Keratinocyte (primary cell): ENCODE data around the gene NUP205. TPM values are rescaled to one million over a fixed set of nuclear protein-coding genes. Genes with fewer than 3 reads are reported as not detected.

Source experiments
- DNase-seq: peaks from one replicate; pipeline ENCODE4 v3.0.0-alpha.2; 2011; ENCODE audit warnings: low read depth, missing footprints, low spot score
- FAIRE-seq: peaks from 2 replicates; lab custom pipeline; 2011; peaks lifted over from hg19 to GRCh38; lab: Jason Lieb, UNC
- H2AFZ ChIP-seq: 2 replicates; pipeline ENCODE4 v1.6.0; 2012; ENCODE audit warnings: low read length, control low read depth, inconsistent platforms; ENCODE audit not compliant: control insufficient read depth
- H3K27ac ChIP-seq: 2 replicates; pipeline ENCODE4 v1.5.1; 2011; ENCODE audit warnings: low read length; ENCODE audit not compliant: control insufficient read depth, insufficient read depth
- H3K27me3 ChIP-seq: 3 replicates; pipeline ENCODE4 v1.6.0; 2011; ENCODE audit warnings: low read length; ENCODE audit not compliant: control insufficient read depth, insufficient read depth; ENCODE audit errors: extremely low read depth
- H3K36me3 ChIP-seq, 2 experiments: 2 replicates in 1 of 2; 3 replicates in 1 of 2; pipeline ENCODE4 v1.5.1; 2011; ENCODE audit warnings: low read length in 2 of 2, mild to moderate bottlenecking in 1 of 2; ENCODE audit not compliant: control insufficient read depth in 2 of 2, insufficient read depth in 2 of 2; ENCODE audit errors: extremely low read depth in 1 of 2
- H3K4me1 ChIP-seq: 3 replicates; pipeline ENCODE4 v1.5.1; 2011; ENCODE audit warnings: low read length; ENCODE audit not compliant: control insufficient read depth, insufficient read depth; ENCODE audit errors: extremely low read depth
- H3K4me2 ChIP-seq: 3 replicates; pipeline ENCODE4 v1.6.0; 2011; ENCODE audit warnings: low read depth, low read length; ENCODE audit not compliant: control insufficient read depth, insufficient read depth; ENCODE audit errors: extremely low read depth
- H3K4me3 ChIP-seq, 3 experiments: fragments of 200-600 bp in 1 of 3; sonication (generic) in 1 of 3; 2 replicates in 2 of 3; 3 replicates in 1 of 3; pipeline ENCODE4 v1.5.1; 2011 to 2016; ENCODE audit warnings: low read length in 3 of 3, mild to moderate bottlenecking in 3 of 3, control low read depth in 2 of 3, inconsistent platforms in 1 of 3, low read depth in 1 of 3, mixed read lengths in 1 of 3, mixed run types in 1 of 3, moderate library complexity in 1 of 3; ENCODE audit not compliant: control insufficient read depth in 2 of 3, insufficient read depth in 2 of 3; ENCODE audit errors: extremely low read depth in 1 of 3
- H3K79me2 ChIP-seq: 2 replicates; pipeline ENCODE4 v1.6.0; 2012; ENCODE audit warnings: low read length; ENCODE audit not compliant: control insufficient read depth, insufficient read depth
- H3K9ac ChIP-seq: 3 replicates; pipeline ENCODE4 v1.6.0; 2011; ENCODE audit warnings: low read length; ENCODE audit not compliant: control insufficient read depth, insufficient read depth; ENCODE audit errors: extremely low read depth
- H3K9me1 ChIP-seq: 3 replicates; pipeline ENCODE4 v1.6.0; 2011; ENCODE audit warnings: low read length; ENCODE audit not compliant: control insufficient read depth, insufficient read depth; ENCODE audit errors: extremely low read depth
- H3K9me3 ChIP-seq: 2 replicates; pipeline ENCODE4 v1.5.1; 2012; ENCODE audit warnings: low read depth, low read length; ENCODE audit not compliant: control insufficient read depth
- H4K20me1 ChIP-seq: 3 replicates; pipeline ENCODE4 v1.6.0; 2011; ENCODE audit warnings: low read length; ENCODE audit not compliant: control insufficient read depth, insufficient read depth; ENCODE audit errors: extremely low read depth
- CTCF ChIP-seq, 3 experiments: IDR thresholded peaks in 1 of 3; conservative IDR thresholded peaks in 1 of 3; optimal IDR thresholded peaks in 1 of 3; 2 replicates in 2 of 3; 3 replicates in 1 of 3; pipeline versions ENCODE3 to v1.5.1; 2011; ENCODE audit warnings: low read length in 3 of 3, mild to moderate bottlenecking in 3 of 3, moderate library complexity in 2 of 3, control low read depth in 1 of 3, inconsistent platforms in 1 of 3; ENCODE audit not compliant: insufficient read depth in 2 of 3; ENCODE audit errors: extremely low read depth in 1 of 3
- EZH2 ChIP-seq: IDR thresholded peaks from one replicate; pipeline ENCODE4 v1.6.1; 2012; ENCODE audit warnings: inconsistent platforms, mild to moderate bottlenecking, low read length, moderate library complexity
- dilution Hi-C: fragments of 300-500 bp; cut with MboI; formaldehyde crosslinking; loops from one replicate; pipeline ENCODE4 v1.7.0; 2020; ENCODE audit warnings: low sequenced_read_pairs; ENCODE audit not compliant: extremely low pct_ligation_motif_present
- polyA plus RNA-seq, 5 experiments: library from polyadenylated mRNA; depleted of rRNA in 3 of 5; stranded (reverse) in 3 of 5; stranded (forward) in 1 of 5; unstranded in 1 of 5; fragments of >200 nt; gene quantifications; 1 replicate in 1 of 5; 2 replicates in 3 of 5; 3 replicates in 1 of 5; pipeline versions ENCODE4 v1.2.1 to v1.2.3, GENCODE V29; 2011 to 2012; ENCODE audit warnings: missing spikeins in 2 of 5, low read depth in 1 of 5, low replicate concordance in 1 of 5

Gene NUP205
- polyA plus RNA-seq, 1 donor (not counting 4 experiments of a cell fraction or from before 2014, with no cell fraction given) = 74.6 TPM

- Histone ChIP-seq H3K9me1 (no peaks in the 10 kb centered on the region), H3K79me2 (no peaks in the 10 kb centered on the region), H3K27me3 (no peaks in the 10 kb centered on the region), H4K20me1 (no peaks in the 10 kb centered on the region), H3K9me3 (no peaks in the 10 kb centered on the region), H3K36me3 (peaks cover 5 to 9% of the 10 kb centered on the region in 2 experiments), H3K4me3 (no peak overlapping the region), H3K27ac (no peak overlapping the region), H3K4me1 (peaks cover 3% of the 10 kb centered on the region), H3K9ac (no peak overlapping the region), H3K4me2 (no peak overlapping the region), H2AFZ (no peak overlapping the region)
- no peak for TF ChIP-seq CTCF (optimal IDR thresholded peaks at IDR 0.05 in 1 of 3, IDR thresholded peaks at IDR 0.05 in 1 of 3, conservative IDR thresholded peaks at IDR 0.05 in 1 of 3; ENCODE audit: extremely low read depth in 1 of 3, insufficient read depth in 2 of 3, low read length in 3 of 3)
- no peak for TF ChIP-seq EZH2
- DNase-seq (no peak), FAIRE-seq (no peak)
- dilution Hi-C loops = no loop called here
These were observed 58.4 kb downstream of the NUP205 start for GRCh38 chr7:135616136-135616535.

DNA sequence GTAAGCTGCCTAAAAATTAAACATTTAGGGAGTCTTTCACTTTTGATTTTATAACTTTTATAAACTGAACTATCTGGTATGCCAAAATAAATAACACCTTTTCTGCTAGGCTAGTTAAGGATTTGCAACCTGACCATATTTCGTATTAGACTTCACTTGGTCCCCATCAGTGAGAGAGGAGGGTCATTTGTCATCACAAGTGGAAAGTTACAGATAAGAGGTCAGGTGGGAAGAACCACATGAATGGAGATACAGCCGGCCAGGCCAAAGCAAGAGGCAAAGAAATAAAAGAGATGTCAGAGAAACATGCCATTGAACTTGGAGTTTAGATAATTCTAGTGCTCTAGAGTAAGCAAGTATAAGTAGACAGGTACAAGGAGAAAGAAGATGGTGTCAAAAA is 60.1 kb downstream of the NUP205 start:
- no peaks in the 10 kb centered on the region for H3K9me1 ChIP-seq
- peaks cover 5% of the 10 kb centered on the region for H3K4me1 ChIP-seq
- H3K36me3 ChIP-seq = peaks cover 5 to 16% of the 10 kb centered on the region in 2 experiments
- TF ChIP-seq CTCF (optimal IDR thresholded peaks at IDR 0.05 in 1 of 3, IDR thresholded peaks at IDR 0.05 in 1 of 3, conservative IDR thresholded peaks at IDR 0.05 in 1 of 3; ENCODE audit: extremely low read depth in 1 of 3, insufficient read depth in 2 of 3, low read length in 3 of 3) (no peak), EZH2 (no peak)
- H3K9ac ChIP-seq = no peak overlapping the region
- FAIRE-seq = no peak
- H3K9me3 ChIP-seq = no peaks in the 10 kb centered on the region
- no peak overlapping the region for H2AFZ ChIP-seq
- dilution Hi-C loops = no loop called here
- no peak overlapping the region for H3K4me2 ChIP-seq
- H3K27ac ChIP-seq = no peak overlapping the region
- no peaks in the 10 kb centered on the region for H3K27me3 ChIP-seq
- no peak for DNase-seq
- no peaks in the 10 kb centered on the region for H3K79me2 ChIP-seq
- no peaks in the 10 kb centered on the region for H4K20me1 ChIP-seq
- no peak overlapping the region for H3K4me3 ChIP-seq
